ENCODE measurements around the gene ZBTB7A.

Gene ZBTB7A

GRCh38 chr19:4102339-4103079 lies 35.8 kb upstream of the ZBTB7A start:
- Histone ChIP-seq H2AFZ (ENCODE audit: low read length, unreplicated experiment) (no peak overlapping the region), H3K4me3 (ENCODE audit: low read depth, low read length) (no peak overlapping the region), H3K36me3 (ENCODE audit: insufficient read depth, low read length) (no peaks in the 10 kb centered on the region), H3K4me1 (ENCODE audit: control insufficient read depth, insufficient read depth, low read length, unreplicated experiment) (peaks cover 6% of the 10 kb centered on the region), H3K27ac (ENCODE audit: low read depth, low read length) (no peak overlapping the region), H3K79me2 (ENCODE audit: control insufficient read depth, insufficient read depth, low read length, unreplicated experiment) (no peaks in the 10 kb centered on the region), H3K27me3 (ENCODE audit: insufficient read depth, low read length) (no peaks in the 10 kb centered on the region)

GRCh38 chr19:4101496-4101770 lies 34.7 kb upstream of the ZBTB7A start:
- Histone ChIP-seq H3K4me3 (ENCODE audit: low read depth, low read length) (no peak overlapping the region), H3K27ac (ENCODE audit: low read depth, low read length) (no peak overlapping the region), H3K4me1 (ENCODE audit: control insufficient read depth, insufficient read depth, low read length, unreplicated experiment) (peaks cover 6% of the 10 kb centered on the region), H3K36me3 (ENCODE audit: insufficient read depth, low read length) (no peaks in the 10 kb centered on the region), H3K79me2 (ENCODE audit: control insufficient read depth, insufficient read depth, low read length, unreplicated experiment) (no peaks in the 10 kb centered on the region), H3K27me3 (ENCODE audit: insufficient read depth, low read length) (no peaks in the 10 kb centered on the region), H2AFZ (ENCODE audit: low read length, unreplicated experiment) (no peak overlapping the region)

- no peaks in the 10 kb centered on the region for H3K36me3 ChIP-seq (ENCODE audit: insufficient read depth, low read length)
- no peaks in the 10 kb centered on the region for H3K27me3 ChIP-seq (ENCODE audit: insufficient read depth, low read length)
- H3K27ac ChIP-seq (ENCODE audit: low read depth, low read length), result no peak overlapping the region
- no peak overlapping the region for H2AFZ ChIP-seq (ENCODE audit: low read length, unreplicated experiment)
- H3K4me3 ChIP-seq (ENCODE audit: low read depth, low read length), result no peak overlapping the region
- H3K4me1 ChIP-seq (ENCODE audit: control insufficient read depth, insufficient read depth, low read length, unreplicated experiment), result peaks cover 6% of the 10 kb centered on the region
- H3K79me2 ChIP-seq (ENCODE audit: control insufficient read depth, insufficient read depth, low read length, unreplicated experiment), result no peaks in the 10 kb centered on the region
Observed at GRCh38 chr19:4100647-4101495, 34.2 kb upstream of the ZBTB7A start.

GRCh38 chr19:4099041-4099764 lies 32.5 kb upstream of the ZBTB7A start:
- H3K27me3 ChIP-seq (ENCODE audit: insufficient read depth, low read length), result no peaks in the 10 kb centered on the region
- no peak overlapping the region for H3K4me3 ChIP-seq (ENCODE audit: low read depth, low read length)
- no peaks in the 10 kb centered on the region for H3K79me2 ChIP-seq (ENCODE audit: control insufficient read depth, insufficient read depth, low read length, unreplicated experiment)
- no peak overlapping the region for H3K27ac ChIP-seq (ENCODE audit: low read depth, low read length)
- no peaks in the 10 kb centered on the region for H3K36me3 ChIP-seq (ENCODE audit: insufficient read depth, low read length)
- H3K4me1 ChIP-seq (ENCODE audit: control insufficient read depth, insufficient read depth, low read length, unreplicated experiment), result peaks cover 6% of the 10 kb centered on the region
- H2AFZ ChIP-seq (ENCODE audit: low read length, unreplicated experiment), result no peak overlapping the region

- no peaks in the 10 kb centered on the region for H3K36me3 ChIP-seq (ENCODE audit: insufficient read depth, low read length)
- H2AFZ ChIP-seq (ENCODE audit: low read length, unreplicated experiment), result no peak overlapping the region
- H3K79me2 ChIP-seq (ENCODE audit: control insufficient read depth, insufficient read depth, low read length, unreplicated experiment), result no peaks in the 10 kb centered on the region
- H3K4me1 ChIP-seq (ENCODE audit: control insufficient read depth, insufficient read depth, low read length, unreplicated experiment), result peaks cover 4% of the 10 kb centered on the region
- H3K27ac ChIP-seq (ENCODE audit: low read depth, low read length), result no peak overlapping the region
- H3K4me3 ChIP-seq (ENCODE audit: low read depth, low read length), result no peak overlapping the region
- no peaks in the 10 kb centered on the region for H3K27me3 ChIP-seq (ENCODE audit: insufficient read depth, low read length)
Observed at GRCh38 chr19:4098493-4098892, 31.8 kb upstream of the ZBTB7A start.

- no peak overlapping the region for H3K4me3 ChIP-seq (ENCODE audit: low read depth, low read length)
- no peak overlapping the region for H3K27ac ChIP-seq (ENCODE audit: low read depth, low read length)
- no peaks in the 10 kb centered on the region for H3K79me2 ChIP-seq (ENCODE audit: control insufficient read depth, insufficient read depth, low read length, unreplicated experiment)
- no peaks in the 10 kb centered on the region for H3K4me1 ChIP-seq (ENCODE audit: control insufficient read depth, insufficient read depth, low read length, unreplicated experiment)
- no peaks in the 10 kb centered on the region for H3K27me3 ChIP-seq (ENCODE audit: insufficient read depth, low read length)
- H3K36me3 ChIP-seq (ENCODE audit: insufficient read depth, low read length), result no peaks in the 10 kb centered on the region
- H2AFZ ChIP-seq (ENCODE audit: low read length, unreplicated experiment), result no peak overlapping the region
Observed at GRCh38 chr19:4097501-4097900, 30.8 kb upstream of the ZBTB7A start.

- Histone ChIP-seq H3K27ac (ENCODE audit: low read depth, low read length) (no peak overlapping the region), H2AFZ (ENCODE audit: low read length, unreplicated experiment) (no peak overlapping the region), H3K79me2 (ENCODE audit: control insufficient read depth, insufficient read depth, low read length, unreplicated experiment) (no peaks in the 10 kb centered on the region), H3K4me1 (ENCODE audit: control insufficient read depth, insufficient read depth, low read length, unreplicated experiment) (no peaks in the 10 kb centered on the region), H3K4me3 (ENCODE audit: low read depth, low read length) (no peak overlapping the region), H3K36me3 (ENCODE audit: insufficient read depth, low read length) (no peaks in the 10 kb centered on the region), H3K27me3 (ENCODE audit: insufficient read depth, low read length) (no peaks in the 10 kb centered on the region)
Observed at GRCh38 chr19:4096049-4096892, 29.6 kb upstream of the ZBTB7A start.

GRCh38 chr19:4095488-4095844 lies 28.8 kb upstream of the ZBTB7A start:
- H3K4me1 ChIP-seq (ENCODE audit: control insufficient read depth, insufficient read depth, low read length, unreplicated experiment), result no peaks in the 10 kb centered on the region
- no peak overlapping the region for H2AFZ ChIP-seq (ENCODE audit: low read length, unreplicated experiment)
- no peak overlapping the region for H3K4me3 ChIP-seq (ENCODE audit: low read depth, low read length)
- no peak overlapping the region for H3K27ac ChIP-seq (ENCODE audit: low read depth, low read length)
- no peaks in the 10 kb centered on the region for H3K36me3 ChIP-seq (ENCODE audit: insufficient read depth, low read length)
- H3K79me2 ChIP-seq (ENCODE audit: control insufficient read depth, insufficient read depth, low read length, unreplicated experiment), result no peaks in the 10 kb centered on the region
- H3K27me3 ChIP-seq (ENCODE audit: insufficient read depth, low read length), result no peaks in the 10 kb centered on the region

GRCh38 chr19:4094761-4095487 lies 28.2 kb upstream of the ZBTB7A start:
- Histone ChIP-seq H3K36me3 (ENCODE audit: insufficient read depth, low read length) (no peaks in the 10 kb centered on the region), H3K79me2 (ENCODE audit: control insufficient read depth, insufficient read depth, low read length, unreplicated experiment) (no peaks in the 10 kb centered on the region), H2AFZ (ENCODE audit: low read length, unreplicated experiment) (no peak overlapping the region), H3K27me3 (ENCODE audit: insufficient read depth, low read length) (no peaks in the 10 kb centered on the region), H3K27ac (ENCODE audit: low read depth, low read length) (no peak overlapping the region), H3K4me1 (ENCODE audit: control insufficient read depth, insufficient read depth, low read length, unreplicated experiment) (no peaks in the 10 kb centered on the region), H3K4me3 (ENCODE audit: low read depth, low read length) (no peak overlapping the region)

GRCh38 chr19:4094291-4094690 lies 27.6 kb upstream of the ZBTB7A start:
- Histone ChIP-seq H3K79me2 (ENCODE audit: control insufficient read depth, insufficient read depth, low read length, unreplicated experiment) (no peaks in the 10 kb centered on the region), H3K36me3 (ENCODE audit: insufficient read depth, low read length) (no peaks in the 10 kb centered on the region), H3K4me1 (ENCODE audit: control insufficient read depth, insufficient read depth, low read length, unreplicated experiment) (no peaks in the 10 kb centered on the region), H3K27ac (ENCODE audit: low read depth, low read length) (no peak overlapping the region), H3K27me3 (ENCODE audit: insufficient read depth, low read length) (no peaks in the 10 kb centered on the region), H2AFZ (ENCODE audit: low read length, unreplicated experiment) (no peak overlapping the region), H3K4me3 (ENCODE audit: low read depth, low read length) (no peak overlapping the region)
